ENCODE results near the gene TRNT1.

GRCh38 chr3:3194861-3195260 is 68.1 kb downstream of the TRNT1 start:
- TF ChIP-seq, protein P1, sequence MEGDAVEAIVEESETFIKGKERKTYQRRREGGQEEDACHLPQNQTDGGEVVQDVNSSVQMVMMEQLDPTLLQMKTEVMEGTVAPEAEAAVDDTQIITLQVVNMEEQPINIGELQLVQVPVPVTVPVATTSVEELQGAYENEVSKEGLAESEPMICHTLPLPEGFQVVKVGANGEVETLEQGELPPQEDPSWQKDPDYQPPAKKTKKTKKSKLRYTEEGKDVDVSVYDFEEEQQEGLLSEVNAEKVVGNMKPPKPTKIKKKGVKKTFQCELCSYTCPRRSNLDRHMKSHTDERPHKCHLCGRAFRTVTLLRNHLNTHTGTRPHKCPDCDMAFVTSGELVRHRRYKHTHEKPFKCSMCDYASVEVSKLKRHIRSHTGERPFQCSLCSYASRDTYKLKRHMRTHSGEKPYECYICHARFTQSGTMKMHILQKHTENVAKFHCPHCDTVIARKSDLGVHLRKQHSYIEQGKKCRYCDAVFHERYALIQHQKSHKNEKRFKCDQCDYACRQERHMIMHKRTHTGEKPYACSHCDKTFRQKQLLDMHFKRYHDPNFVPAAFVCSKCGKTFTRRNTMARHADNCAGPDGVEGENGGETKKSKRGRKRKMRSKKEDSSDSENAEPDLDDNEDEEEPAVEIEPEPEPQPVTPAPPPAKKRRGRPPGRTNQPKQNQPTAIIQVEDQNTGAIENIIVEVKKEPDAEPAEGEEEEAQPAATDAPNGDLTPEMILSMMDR (IDR thresholded peaks at IDR 0.05), result no peak
- no peak for TF ChIP-seq POLR2AphosphoS5 (IDR thresholded peaks at IDR 0.05; ENCODE audit: low read depth, low read length)
- TF ChIP-seq SIN3A (IDR thresholded peaks at IDR 0.05; ENCODE audit: borderline replicate concordance, insufficient read depth, low read depth, low read length), result no peak

Data from Panc1 (cell line).